ENCODE results near the gene PTPN7. TPM values are rescaled to one million over a fixed set of nuclear protein-coding genes. Genes with fewer than 3 reads are reported as not detected.
"Not testable (repeated sequence)": the region's sequence is repeated elsewhere in the genome, so short reads cannot be mapped to it uniquely, and the experiment has no call there.

Gene PTPN7
- total RNA-seq, 2 experiments from 2014 or later, result 67.5 to 83.1 TPM

- Histone ChIP-seq H3K79me2 (ENCODE audit: insufficient read depth, low read depth, low read length) (no peaks in the 10 kb centered on the region), H3K4me1 (ENCODE audit: insufficient read depth, low read length, poor library complexity, severe bottlenecking) (peaks cover 11% of the 10 kb centered on the region), H3K27ac (ENCODE audit: low read depth, low read length, poor library complexity, severe bottlenecking) (no peak overlapping the region), H3K9me3 (ENCODE audit: low read length) (no peaks in the 10 kb centered on the region), H3K4me3 (ENCODE audit: low read depth, low read length, poor library complexity, severe bottlenecking) (no peak overlapping the region), H2AFZ (ENCODE audit: low read length) (no peak overlapping the region), H4K20me1 (ENCODE audit: insufficient read depth, low read length) (no peaks in the 10 kb centered on the region), H3K4me2 (ENCODE audit: low read length) (no peak overlapping the region), H3K36me3 (ENCODE audit: insufficient read depth, low read length) (no peaks in the 10 kb centered on the region), H3K9me2 (ENCODE audit: insufficient read depth, low read length) (no peaks in the 10 kb centered on the region)
- DNase-seq (ENCODE audit: low spot score), result peak; percentile 65
- intact Hi-C loops (cut with micrococcal nuclease; ENCODE audit: unreplicated experiment), result loop anchor here (1.0 kb wide), 1 partner anchor 122 kb away; no protein-coding TSS in a partner anchor
- BruUV-seq (replicated peaks), result no TSS peak
- CTCF ChIA-PET (ENCODE audit: unreplicated experiment), result interaction anchor here (0.5 to 0.9 kb wide), 3 partner anchors 8 to 56 kb away, joined by 3 read pairs; no protein-coding TSS in a partner anchor
- POLR2A ChIA-PET, result interaction anchor here (0.5 to 0.9 kb wide), 2 partner anchors 39 to 61 kb away, joined by 3 to 6 read pairs; no protein-coding TSS in a partner anchor
- TF ChIP-seq EZH2phosphoT487 (IDR thresholded peaks at IDR 0.05; ENCODE audit: borderline replicate concordance, low read depth, low read length), result no peak
- peak; percentile 89 for TF ChIP-seq CTCF (conservative IDR thresholded peaks at IDR 0.05; ENCODE audit: low read length)
Measured at GRCh38 chr1:202192770-202193613, 32.6 kb upstream of the PTPN7 start.

GRCh38 chr1:202191391-202191790, 31.0 kb upstream of the PTPN7 start:
- H4K20me1 ChIP-seq (ENCODE audit: insufficient read depth, low read length); intact Hi-C loops (cut with micrococcal nuclease; ENCODE audit: unreplicated experiment); H2AFZ ChIP-seq (ENCODE audit: low read length); CTCF ChIA-PET (ENCODE audit: unreplicated experiment); H3K4me2 ChIP-seq (ENCODE audit: low read length); POLR2A ChIA-PET; H3K9me3 ChIP-seq (ENCODE audit: low read length); BruUV-seq (replicated peaks); H3K36me3 ChIP-seq (ENCODE audit: insufficient read depth, low read length); DNase-seq (ENCODE audit: low spot score); H3K9me2 ChIP-seq (ENCODE audit: insufficient read depth, low read length); H3K4me3 ChIP-seq (ENCODE audit: low read depth, low read length, poor library complexity, severe bottlenecking); H3K79me2 ChIP-seq (ENCODE audit: insufficient read depth, low read depth, low read length); H3K27ac ChIP-seq (ENCODE audit: low read depth, low read length, poor library complexity, severe bottlenecking): not testable (repeated sequence)
- H3K4me1 ChIP-seq (ENCODE audit: insufficient read depth, low read length, poor library complexity, severe bottlenecking), result peaks cover 11% of the 10 kb centered on the region

- no peaks in the 10 kb centered on the region for H3K9me3 ChIP-seq (ENCODE audit: low read length)
- H2AFZ ChIP-seq (ENCODE audit: low read length), result no peak overlapping the region
- no peak overlapping the region for H3K27ac ChIP-seq (ENCODE audit: low read depth, low read length, poor library complexity, severe bottlenecking)
- no peak for DNase-seq (ENCODE audit: low spot score)
- H3K4me1 ChIP-seq (ENCODE audit: insufficient read depth, low read length, poor library complexity, severe bottlenecking), result peaks cover 11% of the 10 kb centered on the region
- CTCF ChIA-PET (ENCODE audit: unreplicated experiment), result interaction anchor here (0.8 to 2.0 kb wide), 3 partner anchors 27 to 35 kb away, joined by 3 to 6 read pairs (median 3); no protein-coding TSS in a partner anchor
- H4K20me1 ChIP-seq (ENCODE audit: insufficient read depth, low read length), result no peaks in the 10 kb centered on the region
- no TSS peak for BruUV-seq (replicated peaks)
- H3K4me2 ChIP-seq (ENCODE audit: low read length), result no peak overlapping the region
- POLR2A ChIA-PET, result no interaction called here
- H3K36me3 ChIP-seq (ENCODE audit: insufficient read depth, low read length), result no peaks in the 10 kb centered on the region
- H3K4me3 ChIP-seq (ENCODE audit: low read depth, low read length, poor library complexity, severe bottlenecking), result no peak overlapping the region
- no peaks in the 10 kb centered on the region for H3K79me2 ChIP-seq (ENCODE audit: insufficient read depth, low read depth, low read length)
- intact Hi-C loops (cut with micrococcal nuclease; ENCODE audit: unreplicated experiment), result loop anchor here (5.0 to 10.0 kb wide), 2 partner anchors 425 to 527 kb away; no protein-coding TSS in a partner anchor
- TF ChIP-seq CTCF (conservative IDR thresholded peaks at IDR 0.05; ENCODE audit: low read length) (no peak), EZH2phosphoT487 (IDR thresholded peaks at IDR 0.05; ENCODE audit: borderline replicate concordance, low read depth, low read length) (no peak)
- no peaks in the 10 kb centered on the region for H3K9me2 ChIP-seq (ENCODE audit: insufficient read depth, low read length)
Measured at GRCh38 chr1:202189918-202190715, 29.7 kb upstream of the PTPN7 start.

All from OCI-LY7 (cell line).